Endothelial cell of umbilical vein (primary cell): Measurements from ENCODE around the gene NRP2.

Experiments
- EZH2 ChIP-seq: IDR thresholded peaks from 2 replicates; pipeline ENCODE4 v1.6.1; 2012; ENCODE audit warnings: borderline replicate concordance, low read depth, mild to moderate bottlenecking, moderate library complexity, low read length, inconsistent platforms; ENCODE audit not compliant: severe bottlenecking
- MAX ChIP-seq: IDR thresholded peaks from 2 replicates; pipeline ENCODE4 v1.6.1; 2011; ENCODE audit not compliant: insufficient read depth, insufficient read length
- MYC ChIP-seq: IDR thresholded peaks from one replicate; pipeline ENCODE4 v1.6.1; 2011; ENCODE audit warnings: mild to moderate bottlenecking, low read depth, low read length
- POLR2A ChIP-seq: IDR thresholded peaks from 2 replicates; pipeline ENCODE4 v1.6.1; 2012; ENCODE audit warnings: low read depth, mild to moderate bottlenecking, control low read depth, low read length
- TF ChIP-seq, protein P1 (sequence below), 2 donors: IDR thresholded peaks; 1 replicate in 1 of 2; 2 replicates in 1 of 2; pipeline ENCODE4 v1.5.1; 2011; ENCODE audit warnings: low read length in 2 of 2, mild to moderate bottlenecking in 2 of 2, moderate library complexity in 2 of 2, control low read depth in 1 of 2, inconsistent platforms in 1 of 2, low read depth in 1 of 2; ENCODE audit not compliant: insufficient read depth in 1 of 2; ENCODE audit errors: extremely low read depth in 1 of 2

- TF ChIP-seq, protein P1, sequence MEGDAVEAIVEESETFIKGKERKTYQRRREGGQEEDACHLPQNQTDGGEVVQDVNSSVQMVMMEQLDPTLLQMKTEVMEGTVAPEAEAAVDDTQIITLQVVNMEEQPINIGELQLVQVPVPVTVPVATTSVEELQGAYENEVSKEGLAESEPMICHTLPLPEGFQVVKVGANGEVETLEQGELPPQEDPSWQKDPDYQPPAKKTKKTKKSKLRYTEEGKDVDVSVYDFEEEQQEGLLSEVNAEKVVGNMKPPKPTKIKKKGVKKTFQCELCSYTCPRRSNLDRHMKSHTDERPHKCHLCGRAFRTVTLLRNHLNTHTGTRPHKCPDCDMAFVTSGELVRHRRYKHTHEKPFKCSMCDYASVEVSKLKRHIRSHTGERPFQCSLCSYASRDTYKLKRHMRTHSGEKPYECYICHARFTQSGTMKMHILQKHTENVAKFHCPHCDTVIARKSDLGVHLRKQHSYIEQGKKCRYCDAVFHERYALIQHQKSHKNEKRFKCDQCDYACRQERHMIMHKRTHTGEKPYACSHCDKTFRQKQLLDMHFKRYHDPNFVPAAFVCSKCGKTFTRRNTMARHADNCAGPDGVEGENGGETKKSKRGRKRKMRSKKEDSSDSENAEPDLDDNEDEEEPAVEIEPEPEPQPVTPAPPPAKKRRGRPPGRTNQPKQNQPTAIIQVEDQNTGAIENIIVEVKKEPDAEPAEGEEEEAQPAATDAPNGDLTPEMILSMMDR (IDR thresholded peaks at IDR 0.05; ENCODE audit: extremely low read depth in 1 of 2, insufficient read depth in 1 of 2, low read depth in 1 of 2, low read length in 2 of 2) = no peak
- TF ChIP-seq MAX (no peak), POLR2A (no peak), EZH2 (no peak), MYC (no peak)
These were observed 13.2 kb downstream of the NRP2 start for GRCh38 chr2:205695460-205695991.
